Stimulated activated naive CD4-positive, alpha-beta T cell treated with Interleukin-2 at 50 U/mL for 16 hours (primary cell): ENCODE results near the gene TUBA1B.
A peak's percentile ranks its signal among the peaks of the same experiment; 100 is the strongest.

Source experiments
- DNase-seq: peaks from one replicate; lab custom pipeline; 2025; lab: John Stamatoyannopoulos, UW

The TUBA1B gene

GRCh38 chr12:49126852-49127763, 4.1 kb downstream of the TUBA1B start:
- DNase-seq: no peak

- no peak for DNase-seq
These were observed 10.0 kb downstream of the TUBA1B start for GRCh38 chr12:49121047-49121696.

GRCh38 chr12:49111206-49111605, 20.0 kb downstream of the TUBA1B start:
- no peak for DNase-seq

GRCh38 chr12:49110464-49111155, 20.6 kb downstream of the TUBA1B start, which contains the start of gene LMBR1L:
Gene LMBR1L, minus strand, starts transcription at chr12:49110847. Its CDS starts 292 bp downstream, at chr12:49110555.
- DNase-seq: peak; percentile 95

- no peak for DNase-seq
These were observed 21.3 kb downstream of the TUBA1B start for GRCh38 chr12:49109641-49110463.

- DNase-seq: no peak
These were observed 22.2 kb downstream of the TUBA1B start for GRCh38 chr12:49108958-49109404.

- DNase-seq: no peak
These were observed 25.6 kb downstream of the TUBA1B start for GRCh38 chr12:49105504-49106084.

GRCh38 chr12:49104822-49105221, 26.4 kb downstream of the TUBA1B start:
- DNase-seq: no peak

- DNase-seq: no peak
These were observed 30.8 kb downstream of the TUBA1B start for GRCh38 chr12:49100380-49100779.

GRCh38 chr12:49098703-49099102, 32.5 kb downstream of the TUBA1B start:
- no peak for DNase-seq

GRCh38 chr12:49098035-49098451, 33.2 kb downstream of the TUBA1B start:
- DNase-seq: peak; percentile 54

- no peak for DNase-seq
These were observed 33.8 kb downstream of the TUBA1B start for GRCh38 chr12:49097381-49097780.

- no peak for DNase-seq
These were observed 36.2 kb downstream of the TUBA1B start for GRCh38 chr12:49094975-49095365.

- DNase-seq: no peak
These were observed 36.8 kb downstream of the TUBA1B start, which contains the start of gene DHH for GRCh38 chr12:49094160-49094974. Gene DHH, minus strand, starts transcription at chr12:49094801. Its CDS starts 289 bp downstream, at chr12:49094512.

- no peak for DNase-seq
These were observed 37.4 kb downstream of the TUBA1B start for GRCh38 chr12:49093792-49094159.

GRCh38 chr12:49092816-49093406, 38.3 kb downstream of the TUBA1B start:
- DNase-seq: no peak

- DNase-seq: peak; percentile 60
These were observed 38.9 kb downstream of the TUBA1B start for GRCh38 chr12:49092086-49092815.

GRCh38 chr12:49091836-49092085, 39.4 kb downstream of the TUBA1B start:
- no peak for DNase-seq

GRCh38 chr12:49091056-49091835, 39.9 kb downstream of the TUBA1B start:
- DNase-seq: no peak
